ENCODE data around the gene MRNIP.
"Not testable (repeated sequence)": the region's sequence is repeated elsewhere in the genome, so short reads cannot be mapped to it uniquely, and the experiment has no call there.

Gene MRNIP

GRCh38 chr5:179887095-179887494 is 28.5 kb upstream of the MRNIP start:
- DNase-seq, result no peak

- no peak for DNase-seq
Observed at GRCh38 chr5:179886190-179886911, 27.7 kb upstream of the MRNIP start.

GRCh38 chr5:179885491-179886090 is 27.0 kb upstream of the MRNIP start:
- no peak for DNase-seq

GRCh38 chr5:179883163-179883562 is 24.5 kb upstream of the MRNIP start:
- DNase-seq, result no peak

- no peak for DNase-seq
Observed at GRCh38 chr5:179882338-179882737, 23.7 kb upstream of the MRNIP start.

GRCh38 chr5:179880848-179881590 is 22.4 kb upstream of the MRNIP start:
- DNase-seq, result no peak

- DNase-seq, result no peak
Observed at GRCh38 chr5:179880066-179880650, 21.5 kb upstream of the MRNIP start.

- DNase-seq, result no peak
Observed at GRCh38 chr5:179879690-179880010, 21.0 kb upstream of the MRNIP start.

- no peak for DNase-seq
Observed at GRCh38 chr5:179879003-179879689, 20.5 kb upstream of the MRNIP start.

- no peak for DNase-seq
Observed at GRCh38 chr5:179878222-179879002, 19.8 kb upstream of the MRNIP start.

GRCh38 chr5:179876610-179876952 is 18.0 kb upstream of the MRNIP start:
- DNase-seq, result no peak

- no peak for DNase-seq
Observed at GRCh38 chr5:179875741-179876609, 17.4 kb upstream of the MRNIP start.

- DNase-seq, result no peak
Observed at GRCh38 chr5:179874536-179875292, 16.1 kb upstream of the MRNIP start.

GRCh38 chr5:179874136-179874535 is 15.5 kb upstream of the MRNIP start:
- no peak for DNase-seq

GRCh38 chr5:179873588-179874110 is 15.0 kb upstream of the MRNIP start:
- DNase-seq, result no peak

GRCh38 chr5:179872828-179873575 is 14.4 kb upstream of the MRNIP start:
- DNase-seq, result no peak

- DNase-seq, result no peak
Observed at GRCh38 chr5:179872055-179872827, 13.6 kb upstream of the MRNIP start.

- not testable (repeated sequence) for DNase-seq
Observed at GRCh38 chr5:179871533-179871932, 12.9 kb upstream of the MRNIP start.

GRCh38 chr5:179870952-179871351 is 12.3 kb upstream of the MRNIP start:
- no peak for DNase-seq

Data from T-helper 1 cell (primary cell).